ENCODE results near the gene GNB3. TPM values are rescaled to one million over a fixed set of nuclear protein-coding genes. Genes with fewer than 3 reads are reported as not detected.
A peak's percentile ranks its signal among the peaks of the same experiment; 100 is the strongest.

The GNB3 gene
- total RNA-seq, 1 donor from 2014 or later: 5.6 TPM

- H3K4me1 Mint-ChIP-seq (ENCODE audit: low read depth): peaks cover 25% of the 10 kb centered on the region
Observed at GRCh38 chr12:6799147-6799546, 41.6 kb upstream of the GNB3 start.

GRCh38 chr12:6807170-6807569 is 33.6 kb upstream of the GNB3 start:
- no peak for TF ChIP-seq CTCF (IDR thresholded peaks at IDR 0.05; ENCODE audit: unreplicated experiment)
- Mint-ChIP-seq H3K4me3 (ENCODE audit: low read depth) (no peak overlapping the region), H3K36me3 (ENCODE audit: insufficient read depth) (peaks cover 2% of the 10 kb centered on the region), H3K4me1 (ENCODE audit: low read depth) (peaks cover 3% of the 10 kb centered on the region), H3K27ac (no peak overlapping the region), H3K9me3 (ENCODE audit: low read depth) (peaks cover 4% of the 10 kb centered on the region), H3K27me3 (peaks cover 17% of the 10 kb centered on the region)
- DNase-seq (ENCODE audit: low spot score, unreplicated experiment): no peak

More at GRCh38 chr12:6799147-6799546, 41.6 kb upstream of the GNB3 start:
- H3K27ac Mint-ChIP-seq: no peak overlapping the region
- H3K9me3 Mint-ChIP-seq (ENCODE audit: low read depth): peaks cover 2% of the 10 kb centered on the region
- TF ChIP-seq CTCF (IDR thresholded peaks at IDR 0.05; ENCODE audit: unreplicated experiment): no peak
- H3K36me3 Mint-ChIP-seq (ENCODE audit: insufficient read depth): peaks cover 2% of the 10 kb centered on the region
- no peak for DNase-seq (ENCODE audit: low spot score, unreplicated experiment)
- no peaks in the 10 kb centered on the region for H3K27me3 Mint-ChIP-seq
- H3K4me3 Mint-ChIP-seq (ENCODE audit: low read depth): no peak overlapping the region

GRCh38 chr12:6809056-6809455 is 31.7 kb upstream of the GNB3 start:
- H3K27me3 Mint-ChIP-seq: peaks cover 26% of the 10 kb centered on the region
- H3K4me3 Mint-ChIP-seq (ENCODE audit: low read depth): no peak overlapping the region
- no peak overlapping the region for H3K27ac Mint-ChIP-seq
- peaks cover 2% of the 10 kb centered on the region for H3K9me3 Mint-ChIP-seq (ENCODE audit: low read depth)
- peaks cover 1% of the 10 kb centered on the region for H3K36me3 Mint-ChIP-seq (ENCODE audit: insufficient read depth)
- peaks cover 3% of the 10 kb centered on the region for H3K4me1 Mint-ChIP-seq (ENCODE audit: low read depth)
- no peak for DNase-seq (ENCODE audit: low spot score, unreplicated experiment)
- no peak for TF ChIP-seq CTCF (IDR thresholded peaks at IDR 0.05; ENCODE audit: unreplicated experiment)

GRCh38 chr12:6810758-6811157 is 30.0 kb upstream of the GNB3 start:
- Mint-ChIP-seq H3K4me3 (ENCODE audit: low read depth) (no peak overlapping the region), H3K4me1 (ENCODE audit: low read depth) (peaks cover 3% of the 10 kb centered on the region), H3K9me3 (ENCODE audit: low read depth) (no peaks in the 10 kb centered on the region), H3K27ac (peak overlapping the region; percentile 10), H3K27me3 (peaks cover 41% of the 10 kb centered on the region), H3K36me3 (ENCODE audit: insufficient read depth) (no peaks in the 10 kb centered on the region)
- no peak for TF ChIP-seq CTCF (IDR thresholded peaks at IDR 0.05; ENCODE audit: unreplicated experiment)
- no peak for DNase-seq (ENCODE audit: low spot score, unreplicated experiment)

GRCh38 chr12:6813363-6813762 is 27.4 kb upstream of the GNB3 start:
- Mint-ChIP-seq H3K27ac (no peak overlapping the region), H3K36me3 (ENCODE audit: insufficient read depth) (no peaks in the 10 kb centered on the region), H3K4me3 (ENCODE audit: low read depth) (no peak overlapping the region), H3K4me1 (ENCODE audit: low read depth) (peaks cover 8% of the 10 kb centered on the region), H3K27me3 (peaks cover 48% of the 10 kb centered on the region), H3K9me3 (ENCODE audit: low read depth) (no peaks in the 10 kb centered on the region)
- TF ChIP-seq CTCF (IDR thresholded peaks at IDR 0.05; ENCODE audit: unreplicated experiment): no peak
- DNase-seq (ENCODE audit: low spot score, unreplicated experiment): no peak
